ENCODE data around the gene HOXC12. TPM values are rescaled to one million over a fixed set of nuclear protein-coding genes. Genes with fewer than 3 reads are reported as not detected.

The HOXC12 gene
- total and polyA plus RNA-seq, 4 donors: not detected

GRCh38 chr12:53988541-53989226 lies 34.0 kb downstream of the HOXC12 start (continued):
- no peak for TF ChIP-seq CTCF (IDR thresholded peaks at IDR 0.05; ENCODE audit: low read depth, low read length, missing input control)
- no peak for TF ChIP-seq SP1 (IDR thresholded peaks at IDR 0.05)
- TF ChIP-seq, protein P1, sequence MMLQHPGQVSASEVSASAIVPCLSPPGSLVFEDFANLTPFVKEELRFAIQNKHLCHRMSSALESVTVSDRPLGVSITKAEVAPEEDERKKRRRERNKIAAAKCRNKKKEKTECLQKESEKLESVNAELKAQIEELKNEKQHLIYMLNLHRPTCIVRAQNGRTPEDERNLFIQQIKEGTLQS (IDR thresholded peaks at IDR 0.05): no peak
- TF ChIP-seq ZBTB33 (IDR thresholded peaks at IDR 0.05): no peak
- TF ChIP-seq FOXA1 (IDR thresholded peaks at IDR 0.05): no peak

- DNase-seq (ENCODE audit: low spot score): no peak
- Histone ChIP-seq H3K9me3 (ENCODE audit: control insufficient read depth in 4 of 4, low read length in 3 of 4) (peaks cover 0 to 3% (median 1%) of the 10 kb centered on the region in 4 donors), H3K27me3 (ENCODE audit: control insufficient read depth in 4 of 4, insufficient read depth in 4 of 4, low read length in 3 of 4) (peaks cover 12 to 39% (median 28%) of the 10 kb centered on the region in 4 donors), H3K27ac (ENCODE audit: low read depth in 1 of 2, low read length in 2 of 2) (no peak overlapping the region), H3K9ac (ENCODE audit: low read depth in 1 of 2, low read length in 2 of 2) (no peak overlapping the region), H3K4me3 (ENCODE audit: low read depth in 1 of 3, low read length in 3 of 3) (no peak overlapping the region), H3K4me1 (ENCODE audit: control insufficient read depth in 4 of 4, insufficient read depth in 4 of 4, low read length in 3 of 4) (peaks cover 5 to 17% (median 12%) of the 10 kb centered on the region in 4 donors), H3K36me3 (ENCODE audit: control insufficient read depth in 4 of 4, insufficient read depth in 3 of 4, low read depth in 1 of 4, low read length in 3 of 4) (no peaks in the 10 kb centered on the region)
- TF ChIP-seq JUND (IDR thresholded peaks at IDR 0.05) (no peak), CTCF (IDR thresholded peaks at IDR 0.05; ENCODE audit: low read depth, low read length, missing input control) (peak; percentile 21), RAD21 (IDR thresholded peaks at IDR 0.05) (peak; percentile 47 to 61), HNF4A (conservative IDR thresholded peaks at IDR 0.05) (no peak), RXRA (IDR thresholded peaks at IDR 0.05) (no peak), ZBTB33 (IDR thresholded peaks at IDR 0.05) (no peak), NR2F2 (IDR thresholded peaks at IDR 0.05) (no peak), TAF1 (conservative IDR thresholded peaks at IDR 0.05) (no peak), YY1 (IDR thresholded peaks at IDR 0.05) (no peak), EGR1 (IDR thresholded peaks at IDR 0.05; ENCODE audit: low read depth in 2 of 2) (no peak), GABPA (IDR thresholded peaks at IDR 0.05 in 1 of 2, conservative IDR thresholded peaks at IDR 0.05 in 1 of 2) (no peak), FOXA2 (IDR thresholded peaks at IDR 0.05) (no peak), HNF4G (IDR thresholded peaks at IDR 0.05) (no peak)
- TF ChIP-seq, protein P2, sequence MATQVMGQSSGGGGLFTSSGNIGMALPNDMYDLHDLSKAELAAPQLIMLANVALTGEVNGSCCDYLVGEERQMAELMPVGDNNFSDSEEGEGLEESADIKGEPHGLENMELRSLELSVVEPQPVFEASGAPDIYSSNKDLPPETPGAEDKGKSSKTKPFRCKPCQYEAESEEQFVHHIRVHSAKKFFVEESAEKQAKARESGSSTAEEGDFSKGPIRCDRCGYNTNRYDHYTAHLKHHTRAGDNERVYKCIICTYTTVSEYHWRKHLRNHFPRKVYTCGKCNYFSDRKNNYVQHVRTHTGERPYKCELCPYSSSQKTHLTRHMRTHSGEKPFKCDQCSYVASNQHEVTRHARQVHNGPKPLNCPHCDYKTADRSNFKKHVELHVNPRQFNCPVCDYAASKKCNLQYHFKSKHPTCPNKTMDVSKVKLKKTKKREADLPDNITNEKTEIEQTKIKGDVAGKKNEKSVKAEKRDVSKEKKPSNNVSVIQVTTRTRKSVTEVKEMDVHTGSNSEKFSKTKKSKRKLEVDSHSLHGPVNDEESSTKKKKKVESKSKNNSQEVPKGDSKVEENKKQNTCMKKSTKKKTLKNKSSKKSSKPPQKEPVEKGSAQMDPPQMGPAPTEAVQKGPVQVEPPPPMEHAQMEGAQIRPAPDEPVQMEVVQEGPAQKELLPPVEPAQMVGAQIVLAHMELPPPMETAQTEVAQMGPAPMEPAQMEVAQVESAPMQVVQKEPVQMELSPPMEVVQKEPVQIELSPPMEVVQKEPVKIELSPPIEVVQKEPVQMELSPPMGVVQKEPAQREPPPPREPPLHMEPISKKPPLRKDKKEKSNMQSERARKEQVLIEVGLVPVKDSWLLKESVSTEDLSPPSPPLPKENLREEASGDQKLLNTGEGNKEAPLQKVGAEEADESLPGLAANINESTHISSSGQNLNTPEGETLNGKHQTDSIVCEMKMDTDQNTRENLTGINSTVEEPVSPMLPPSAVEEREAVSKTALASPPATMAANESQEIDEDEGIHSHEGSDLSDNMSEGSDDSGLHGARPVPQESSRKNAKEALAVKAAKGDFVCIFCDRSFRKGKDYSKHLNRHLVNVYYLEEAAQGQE (IDR thresholded peaks at IDR 0.05): no peak
- TF ChIP-seq, protein P3, sequence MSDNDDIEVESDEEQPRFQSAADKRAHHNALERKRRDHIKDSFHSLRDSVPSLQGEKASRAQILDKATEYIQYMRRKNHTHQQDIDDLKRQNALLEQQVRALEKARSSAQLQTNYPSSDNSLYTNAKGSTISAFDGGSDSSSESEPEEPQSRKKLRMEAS (IDR thresholded peaks at IDR 0.05): no peak
- TF ChIP-seq, protein P1 (IDR thresholded peaks at IDR 0.05): no peak
- 7% methylated on average over 28 of the region's 28 CpGs for WGBS
These were observed 34.8 kb downstream of the HOXC12 start for GRCh38 chr12:53989227-53990113.

Measured in liver (tissue), 9 donors.